ENCODE measurements around the gene PRRT1.

DNA sequence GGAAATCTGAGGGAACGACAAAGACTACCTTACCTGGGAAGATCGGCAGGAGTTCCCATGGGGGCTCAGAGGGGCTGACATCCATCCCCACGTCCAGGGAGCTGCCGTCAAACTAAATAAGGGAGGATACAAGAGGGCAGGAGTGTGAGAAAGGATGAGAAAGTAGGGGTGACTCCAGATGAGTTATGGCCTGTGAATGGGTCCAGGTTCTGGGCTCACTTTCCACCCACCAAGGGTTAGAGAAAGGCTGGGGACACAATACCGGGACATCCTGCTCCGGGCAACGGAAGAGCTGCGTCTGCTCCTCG lies 24.4 kb downstream of the PRRT1 start:
- no peak for TF ChIP-seq RAD21 (IDR thresholded peaks at IDR 0.05; ENCODE audit: low read length)
- TF ChIP-seq MXI1 (IDR thresholded peaks at IDR 0.05; ENCODE audit: borderline replicate concordance, low read depth, low read length), result no peak
- TF ChIP-seq, protein P1, sequence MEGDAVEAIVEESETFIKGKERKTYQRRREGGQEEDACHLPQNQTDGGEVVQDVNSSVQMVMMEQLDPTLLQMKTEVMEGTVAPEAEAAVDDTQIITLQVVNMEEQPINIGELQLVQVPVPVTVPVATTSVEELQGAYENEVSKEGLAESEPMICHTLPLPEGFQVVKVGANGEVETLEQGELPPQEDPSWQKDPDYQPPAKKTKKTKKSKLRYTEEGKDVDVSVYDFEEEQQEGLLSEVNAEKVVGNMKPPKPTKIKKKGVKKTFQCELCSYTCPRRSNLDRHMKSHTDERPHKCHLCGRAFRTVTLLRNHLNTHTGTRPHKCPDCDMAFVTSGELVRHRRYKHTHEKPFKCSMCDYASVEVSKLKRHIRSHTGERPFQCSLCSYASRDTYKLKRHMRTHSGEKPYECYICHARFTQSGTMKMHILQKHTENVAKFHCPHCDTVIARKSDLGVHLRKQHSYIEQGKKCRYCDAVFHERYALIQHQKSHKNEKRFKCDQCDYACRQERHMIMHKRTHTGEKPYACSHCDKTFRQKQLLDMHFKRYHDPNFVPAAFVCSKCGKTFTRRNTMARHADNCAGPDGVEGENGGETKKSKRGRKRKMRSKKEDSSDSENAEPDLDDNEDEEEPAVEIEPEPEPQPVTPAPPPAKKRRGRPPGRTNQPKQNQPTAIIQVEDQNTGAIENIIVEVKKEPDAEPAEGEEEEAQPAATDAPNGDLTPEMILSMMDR (conservative IDR thresholded peaks at IDR 0.05; ENCODE audit: low read depth, low read length), result no peak
- no peak for TF ChIP-seq POLR2A (IDR thresholded peaks at IDR 0.05; ENCODE audit: low read depth, low read length)
- no peak for TF ChIP-seq BHLHE40 (IDR thresholded peaks at IDR 0.05; ENCODE audit: low read depth, low read length)
- TF ChIP-seq, protein P2, sequence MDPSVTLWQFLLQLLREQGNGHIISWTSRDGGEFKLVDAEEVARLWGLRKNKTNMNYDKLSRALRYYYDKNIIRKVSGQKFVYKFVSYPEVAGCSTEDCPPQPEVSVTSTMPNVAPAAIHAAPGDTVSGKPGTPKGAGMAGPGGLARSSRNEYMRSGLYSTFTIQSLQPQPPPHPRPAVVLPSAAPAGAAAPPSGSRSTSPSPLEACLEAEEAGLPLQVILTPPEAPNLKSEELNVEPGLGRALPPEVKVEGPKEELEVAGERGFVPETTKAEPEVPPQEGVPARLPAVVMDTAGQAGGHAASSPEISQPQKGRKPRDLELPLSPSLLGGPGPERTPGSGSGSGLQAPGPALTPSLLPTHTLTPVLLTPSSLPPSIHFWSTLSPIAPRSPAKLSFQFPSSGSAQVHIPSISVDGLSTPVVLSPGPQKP (IDR thresholded peaks at IDR 0.05; ENCODE audit: borderline replicate concordance, low read depth, low read length), result no peak
- TF ChIP-seq MAFK (IDR thresholded peaks at IDR 0.05; ENCODE audit: low read depth, low read length), result no peak
- TF ChIP-seq CEBPB (IDR thresholded peaks at IDR 0.05; ENCODE audit: low read depth, low read length), result no peak
- no peak for TF ChIP-seq CHD1 (IDR thresholded peaks at IDR 0.05; ENCODE audit: low read depth, low read length)

Measured in IMR-90 (cell line).